WERI-Rb-1 (cell line): ENCODE results near the gene PLCH1.
A peak's percentile ranks its signal among the peaks of the same experiment; 100 is the strongest.

Source experiments
- DNase-seq: peaks from one replicate; pipeline ENCODE4 v3.0.0-alpha.2; 2020
- H3K27ac ChIP-seq: fragments of 250-450 bp; sonication (Bioruptor Pico); 2 replicates; pipeline ENCODE4 v1.5.1; 2020; ENCODE audit warnings: mild to moderate bottlenecking, moderate library complexity
- H3K27me3 ChIP-seq: fragments of 250-450 bp; sonication (Bioruptor Pico); 2 replicates; pipeline ENCODE4 v1.5.1; 2021; ENCODE audit warnings: mild to moderate bottlenecking, low read depth, moderate library complexity; ENCODE audit not compliant: insufficient read depth, severe bottlenecking
- H3K36me3 ChIP-seq: fragments of 250-450 bp; sonication (Bioruptor Pico); 2 replicates; pipeline ENCODE4 v1.5.1; 2020; ENCODE audit warnings: mild to moderate bottlenecking, moderate library complexity
- H3K4me3 ChIP-seq: 2 replicates; pipeline ENCODE4 v1.5.1; 2011; ENCODE audit warnings: low read depth, mild to moderate bottlenecking, control low read depth, low read length
- H3K9me3 ChIP-seq: fragments of 250-450 bp; sonication (Bioruptor Pico); 2 replicates; pipeline ENCODE4 v1.5.1; 2021; ENCODE audit warnings: mild to moderate bottlenecking, moderate library complexity; ENCODE audit not compliant: severe bottlenecking
- TF ChIP-seq, protein P1 (sequence below): IDR thresholded peaks from 2 replicates; pipeline ENCODE4 v1.5.1; 2011; ENCODE audit warnings: low read depth, mild to moderate bottlenecking, control low read depth, inconsistent platforms, low read length

PLCH1 gene

DNA sequence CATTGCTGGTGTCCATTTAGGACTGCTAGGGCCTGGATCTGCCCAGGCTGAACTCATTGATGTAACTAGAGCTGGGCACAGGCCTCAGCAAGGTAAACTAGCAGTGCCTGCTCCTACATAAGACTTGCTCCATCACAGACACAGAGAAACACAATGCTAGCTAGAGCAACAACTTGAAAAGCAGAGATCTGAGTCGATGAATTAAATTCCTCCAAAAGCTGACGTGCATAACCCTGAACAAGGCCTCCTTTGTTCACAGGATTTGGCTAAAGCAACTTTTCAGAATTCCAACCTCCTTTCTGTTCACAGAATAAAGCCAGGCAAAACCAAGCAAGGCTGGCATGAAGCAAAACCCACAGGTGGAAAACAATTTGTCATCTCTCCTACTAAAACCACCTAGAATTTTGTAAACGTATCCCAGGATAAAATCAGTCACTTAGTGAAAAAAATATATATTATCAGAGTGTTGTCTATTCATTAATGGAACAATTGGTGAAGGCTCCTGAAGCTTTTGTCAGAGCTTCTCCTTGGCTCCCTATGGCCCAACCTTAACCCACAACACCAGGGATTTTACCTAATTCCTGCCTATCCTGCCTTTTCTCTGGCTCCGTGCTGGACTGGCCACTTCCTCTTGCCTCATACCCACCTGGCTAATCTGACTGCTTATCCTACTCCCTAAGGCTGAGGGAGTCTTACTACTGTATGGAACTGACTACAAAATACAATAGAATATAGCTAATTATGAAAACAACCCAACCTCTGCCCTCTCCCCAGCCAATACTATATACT lies 39.9 kb downstream of the PLCH1 start:
- DNase-seq: peak; percentile 9
- H3K27ac ChIP-seq: no peak overlapping the region
- no peaks in the 10 kb centered on the region for H3K36me3 ChIP-seq

DNA sequence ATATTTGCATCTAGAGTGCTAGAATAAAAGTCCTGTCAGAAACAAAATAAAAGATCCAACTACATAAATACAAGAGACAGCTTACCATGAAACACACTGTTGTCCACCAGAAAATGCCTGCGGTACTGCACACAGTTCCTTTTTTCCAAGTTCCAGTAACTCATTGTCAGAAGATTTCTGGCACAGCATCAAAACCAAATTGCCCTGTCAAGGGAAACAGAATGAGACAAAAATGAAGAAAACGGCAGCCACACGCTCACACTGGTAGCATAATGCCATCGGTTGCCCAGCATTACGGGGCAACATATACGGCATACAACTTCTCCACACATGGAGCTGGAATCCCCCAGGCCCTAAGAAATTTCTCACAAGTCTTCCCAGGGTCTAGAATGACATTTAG lies 40.8 kb downstream of the PLCH1 start:
- DNase-seq: no peak
- no peak overlapping the region for H3K27ac ChIP-seq
- no peaks in the 10 kb centered on the region for H3K9me3 ChIP-seq
- TF ChIP-seq, protein P1, sequence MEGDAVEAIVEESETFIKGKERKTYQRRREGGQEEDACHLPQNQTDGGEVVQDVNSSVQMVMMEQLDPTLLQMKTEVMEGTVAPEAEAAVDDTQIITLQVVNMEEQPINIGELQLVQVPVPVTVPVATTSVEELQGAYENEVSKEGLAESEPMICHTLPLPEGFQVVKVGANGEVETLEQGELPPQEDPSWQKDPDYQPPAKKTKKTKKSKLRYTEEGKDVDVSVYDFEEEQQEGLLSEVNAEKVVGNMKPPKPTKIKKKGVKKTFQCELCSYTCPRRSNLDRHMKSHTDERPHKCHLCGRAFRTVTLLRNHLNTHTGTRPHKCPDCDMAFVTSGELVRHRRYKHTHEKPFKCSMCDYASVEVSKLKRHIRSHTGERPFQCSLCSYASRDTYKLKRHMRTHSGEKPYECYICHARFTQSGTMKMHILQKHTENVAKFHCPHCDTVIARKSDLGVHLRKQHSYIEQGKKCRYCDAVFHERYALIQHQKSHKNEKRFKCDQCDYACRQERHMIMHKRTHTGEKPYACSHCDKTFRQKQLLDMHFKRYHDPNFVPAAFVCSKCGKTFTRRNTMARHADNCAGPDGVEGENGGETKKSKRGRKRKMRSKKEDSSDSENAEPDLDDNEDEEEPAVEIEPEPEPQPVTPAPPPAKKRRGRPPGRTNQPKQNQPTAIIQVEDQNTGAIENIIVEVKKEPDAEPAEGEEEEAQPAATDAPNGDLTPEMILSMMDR: no peak
- no peaks in the 10 kb centered on the region for H3K36me3 ChIP-seq
- no peak overlapping the region for H3K4me3 ChIP-seq
- no peaks in the 10 kb centered on the region for H3K27me3 ChIP-seq

More for the DNA sequence above, 39.9 kb downstream of the PLCH1 start:
- H3K27me3 ChIP-seq: no peaks in the 10 kb centered on the region
- no peak overlapping the region for H3K4me3 ChIP-seq
- TF ChIP-seq, protein P1: no peak
- H3K9me3 ChIP-seq: peaks cover under 1% of the 10 kb centered on the region

DNA sequence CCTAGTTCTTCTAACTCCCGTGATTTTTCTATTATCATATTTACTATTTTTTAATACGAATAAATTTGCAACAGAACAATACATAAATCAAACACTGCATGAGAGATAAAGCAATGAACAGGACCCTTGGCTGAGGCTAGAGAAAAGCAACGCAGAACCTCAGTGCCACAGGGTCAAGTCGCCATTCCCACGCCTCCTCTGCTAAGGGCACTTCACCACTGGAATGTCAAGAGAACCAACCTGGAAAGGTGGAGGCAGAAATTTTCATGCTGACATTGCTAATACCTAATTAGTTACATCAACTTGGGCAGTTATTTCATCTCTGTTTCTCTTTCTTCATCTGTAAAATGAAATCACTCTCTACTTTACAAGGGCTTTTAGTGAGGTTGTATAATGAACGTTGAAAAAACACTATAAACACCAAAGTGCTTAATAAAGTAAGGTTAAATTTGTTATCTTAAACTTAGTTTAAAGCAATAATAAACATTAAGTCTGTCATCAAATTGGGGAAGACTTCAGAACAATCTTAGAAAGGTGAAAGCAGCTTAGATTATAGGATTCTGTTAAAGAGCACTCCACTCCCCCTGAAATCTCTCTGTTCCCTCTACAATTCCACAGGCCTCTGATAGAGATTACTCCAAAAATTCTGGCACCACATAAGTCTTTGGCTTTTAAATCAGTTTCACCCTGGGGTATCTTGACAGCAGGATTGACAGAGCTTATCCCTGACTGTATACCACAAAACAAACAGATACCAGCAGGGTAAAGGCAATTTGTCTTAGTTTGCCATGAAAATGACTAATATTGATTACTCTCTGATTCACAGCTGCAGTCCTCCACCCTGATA lies 41.9 kb downstream of the PLCH1 start:
- Histone ChIP-seq H3K4me3 (no peak overlapping the region), H3K27me3 (no peaks in the 10 kb centered on the region), H3K36me3 (no peaks in the 10 kb centered on the region), H3K27ac (no peak overlapping the region), H3K9me3 (no peaks in the 10 kb centered on the region)
- TF ChIP-seq, protein P1: no peak
- DNase-seq: no peak

DNA sequence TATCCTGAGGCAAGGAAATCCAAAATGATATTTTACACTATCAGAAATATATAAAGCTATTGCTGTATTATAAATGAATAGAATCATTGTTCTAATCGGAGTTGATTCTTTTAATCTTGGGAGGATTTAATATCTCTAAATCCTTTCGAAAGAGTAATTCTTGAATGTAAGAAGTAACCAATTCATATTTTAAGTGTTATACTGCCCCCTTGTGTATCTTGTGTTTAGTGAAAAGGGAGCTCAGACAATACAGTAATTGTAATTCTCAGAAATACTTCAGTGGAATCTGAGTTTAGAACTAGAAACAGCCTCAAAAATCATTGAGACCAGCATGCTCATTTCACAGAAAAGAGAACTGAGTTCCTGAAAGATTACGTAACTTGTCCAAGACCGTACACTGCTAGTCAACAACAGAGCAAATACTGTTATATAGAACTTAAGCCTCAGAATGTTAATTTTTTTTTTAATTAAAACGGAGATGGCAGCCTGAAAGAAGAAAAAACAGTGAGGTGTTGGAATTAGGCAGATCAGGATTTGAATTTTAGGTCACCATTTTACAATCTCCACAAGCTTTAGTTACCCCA lies 42.9 kb downstream of the PLCH1 start:
- no peak for DNase-seq
- TF ChIP-seq, protein P1: no peak
- H3K4me3 ChIP-seq: no peak overlapping the region
- no peaks in the 10 kb centered on the region for H3K27me3 ChIP-seq
- no peaks in the 10 kb centered on the region for H3K36me3 ChIP-seq
- no peak overlapping the region for H3K27ac ChIP-seq
- H3K9me3 ChIP-seq: no peaks in the 10 kb centered on the region

DNA sequence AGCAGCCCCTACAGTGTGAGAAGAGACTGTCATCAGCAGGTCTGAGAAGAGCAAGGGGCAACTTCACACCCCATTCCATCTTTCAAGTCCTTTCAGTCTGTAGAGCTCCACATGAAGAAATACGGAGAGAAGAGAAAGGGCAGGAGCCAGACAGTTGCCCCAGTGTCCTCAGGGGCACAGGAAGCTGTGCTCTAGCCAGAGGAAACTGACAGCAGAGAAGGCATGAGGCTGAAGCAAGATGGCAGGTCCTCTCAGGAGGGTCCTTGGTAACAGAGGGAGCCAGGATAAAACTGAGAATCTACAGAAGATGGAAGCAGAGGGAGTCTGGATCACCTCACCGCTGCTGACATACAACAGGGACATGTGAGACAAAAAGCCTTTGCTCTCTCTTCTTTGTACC lies 47.3 kb downstream of the PLCH1 start:
- H3K9me3 ChIP-seq: no peaks in the 10 kb centered on the region
- no peak overlapping the region for H3K27ac ChIP-seq
- TF ChIP-seq, protein P1: no peak
- H3K27me3 ChIP-seq: no peaks in the 10 kb centered on the region
- H3K36me3 ChIP-seq: no peaks in the 10 kb centered on the region
- no peak for DNase-seq
- H3K4me3 ChIP-seq: no peak overlapping the region
